HEK293 (cell line): ENCODE measurements around the gene PDE6B.

Experiments used
- CTCF ChIA-PET: fragments of 350-600 bp; formaldehyde crosslinking; extraction: SDS; loops from one replicate; lab custom pipeline; 2021; ENCODE audit warnings: antibody characterized with exemption; lab: Yijun Ruan, JAX
- POLR2A ChIA-PET: fragments of 300-600 bp; formaldehyde crosslinking; extraction: SDS; loops from one replicate; lab custom pipeline; 2020; ENCODE audit warnings: antibody characterized with exemption, inconsistent platforms; lab: Yijun Ruan, JAX
- H3K27ac ChIP-seq: fragments of 200-500 bp; sonication (Bioruptor generic); 2 replicates; pipeline ENCODE4 v1.5.1; 2014; ENCODE audit warnings: low read depth, low read length, control low read depth, inconsistent platforms; ENCODE audit errors: extremely low read depth
- H3K36me3 ChIP-seq, 2 experiments: fragments of 200-500 bp in 1 of 2; sonication (Bioruptor generic) in 1 of 2; 1 replicate in 1 of 2; 2 replicates in 1 of 2; pipeline ENCODE4 v1.5.1; 2014 to 2017; ENCODE audit warnings: inconsistent platforms in 2 of 2, low read length in 2 of 2; ENCODE audit not compliant: control insufficient read depth in 2 of 2, insufficient read depth in 1 of 2
- H3K4me1 ChIP-seq: fragments of 200-500 bp; sonication (Bioruptor generic); 2 replicates; pipeline ENCODE4 v1.5.1; 2014; ENCODE audit warnings: mild to moderate bottlenecking, low read length, inconsistent platforms; ENCODE audit not compliant: control insufficient read depth, insufficient read depth
- H3K4me3 ChIP-seq: 2 replicates; pipeline ENCODE4 v1.5.1; 2011; ENCODE audit warnings: low read depth, mild to moderate bottlenecking, control low read depth, low read length, moderate library complexity
- H3K9me3 ChIP-seq: fragments of 200-500 bp; sonication (Bioruptor generic); 2 replicates; pipeline ENCODE4 v1.5.1; 2014; ENCODE audit warnings: low read depth, low read length, inconsistent platforms; ENCODE audit not compliant: control insufficient read depth, insufficient read depth
- BCL6B ChIP-seq: fragments of 450-650 bp; formaldehyde crosslinking; IDR thresholded peaks from 2 replicates; pipeline ENCODE4 v1.5.1; 2017; ENCODE audit warnings: missing biosample characterization, missing genetic modification characterization
- HOXD13 ChIP-seq: sonication (generic); formaldehyde crosslinking; IDR thresholded peaks from 2 replicates; pipeline ENCODE4 v1.8.0; 2022; ENCODE audit warnings: missing genetic modification reagents, borderline replicate concordance
- KLF1 ChIP-seq: fragments of 450-650 bp; formaldehyde crosslinking; IDR thresholded peaks from 2 replicates; pipeline ENCODE4 v1.5.1; 2016; ENCODE audit warnings: missing biosample characterization, missing genetic modification characterization
- ZBTB10 ChIP-seq: fragments of 450-650 bp; formaldehyde crosslinking; IDR thresholded peaks from 2 replicates; pipeline ENCODE4 v1.5.1; 2016; ENCODE audit warnings: missing biosample characterization, missing genetic modification characterization
- ZFP69B ChIP-seq: fragments of 450-650 bp; formaldehyde crosslinking; IDR thresholded peaks from 2 replicates; pipeline ENCODE4 v1.5.1; 2016; ENCODE audit warnings: missing biosample characterization, missing genetic modification characterization
- ZIC2 ChIP-seq: fragments of 450-650 bp; formaldehyde crosslinking; IDR thresholded peaks from 2 replicates; pipeline ENCODE4 v1.5.1; 2016; ENCODE audit warnings: missing biosample characterization, missing genetic modification characterization
- ZNF112 ChIP-seq: fragments of 450-650 bp; formaldehyde crosslinking; IDR thresholded peaks from 2 replicates; pipeline ENCODE4 v1.5.0; 2017; ENCODE audit warnings: missing biosample characterization, missing genetic modification characterization
- ZNF133 ChIP-seq: fragments of 450-650 bp; formaldehyde crosslinking; IDR thresholded peaks from 2 replicates; pipeline ENCODE4 v1.5.1; 2016; ENCODE audit warnings: missing biosample characterization, missing genetic modification characterization
- ZNF157 ChIP-seq: fragments of 450-650 bp; formaldehyde crosslinking; IDR thresholded peaks from 2 replicates; pipeline ENCODE4 v1.5.1; 2016; ENCODE audit warnings: missing biosample characterization, missing genetic modification characterization
- ZNF169 ChIP-seq: fragments of 450-650 bp; formaldehyde crosslinking; IDR thresholded peaks from 2 replicates; pipeline ENCODE4 v1.5.1; 2016; ENCODE audit warnings: missing biosample characterization, missing genetic modification characterization
- ZNF175 ChIP-seq: fragments of 450-650 bp; formaldehyde crosslinking; IDR thresholded peaks from 2 replicates; pipeline ENCODE4 v1.5.1; 2016; ENCODE audit warnings: missing biosample characterization, missing genetic modification characterization
- ZNF548 ChIP-seq: fragments of 450-650 bp; formaldehyde crosslinking; IDR thresholded peaks from 2 replicates; pipeline ENCODE4 v1.5.1; 2016; ENCODE audit warnings: missing biosample characterization, missing genetic modification characterization
- ZNF561 ChIP-seq: fragments of 450-650 bp; IDR thresholded peaks from 2 replicates; pipeline ENCODE4 v1.5.1; 2018; ENCODE audit warnings: missing biosample characterization, missing genetic modification characterization, borderline replicate concordance
- ZNF596 ChIP-seq: fragments of 450-650 bp; IDR thresholded peaks from 2 replicates; pipeline ENCODE4 v1.5.0; 2018; ENCODE audit warnings: missing biosample characterization, mild to moderate bottlenecking, missing genetic modification characterization, moderate library complexity
- ZNF660 ChIP-seq: fragments of 450-650 bp; IDR thresholded peaks from 2 replicates; pipeline ENCODE4 v1.5.1; 2018; ENCODE audit warnings: missing biosample characterization, mild to moderate bottlenecking, missing genetic modification characterization
- TF ChIP-seq, protein P1 (sequence below): fragments of 450-650 bp; formaldehyde crosslinking; IDR thresholded peaks from 2 replicates; pipeline ENCODE4 v1.5.1; 2016; ENCODE audit warnings: missing biosample characterization, missing genetic modification characterization, borderline replicate concordance
- TF ChIP-seq, protein P2 (sequence below): fragments of 450-650 bp; formaldehyde crosslinking; IDR thresholded peaks from 2 replicates; pipeline ENCODE4 v1.5.1; 2016; ENCODE audit warnings: missing biosample characterization, missing genetic modification characterization
- TF ChIP-seq, protein P3 (sequence below): fragments of 450-650 bp; formaldehyde crosslinking; IDR thresholded peaks from 2 replicates; pipeline ENCODE4 v1.5.0; 2017; ENCODE audit warnings: missing biosample characterization, missing genetic modification characterization, borderline replicate concordance
- TF ChIP-seq, protein P4 (sequence below): fragments of 450-650 bp; formaldehyde crosslinking; IDR thresholded peaks from 2 replicates; pipeline ENCODE4 v1.5.1; 2016; ENCODE audit warnings: missing biosample characterization, missing genetic modification characterization

PDE6B gene

DNA sequence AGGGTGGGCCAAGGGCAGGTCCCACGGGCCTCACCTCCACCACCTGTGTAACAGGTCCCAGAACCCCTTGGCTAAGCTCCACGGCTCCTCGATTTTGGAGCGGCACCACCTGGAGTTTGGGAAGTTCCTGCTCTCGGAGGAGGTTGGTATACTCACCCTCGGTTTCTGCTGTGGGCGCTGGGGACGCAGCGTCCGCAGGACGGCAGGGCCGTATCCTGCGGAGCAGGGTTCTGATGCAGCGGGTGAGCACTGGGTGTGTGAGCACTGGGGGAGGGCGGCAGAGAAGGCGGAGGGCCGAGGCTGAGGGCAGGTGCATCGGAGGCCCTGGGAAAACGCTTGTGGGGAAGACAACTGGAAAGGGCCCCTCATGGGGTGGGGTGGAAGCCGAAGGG lies 37.7 kb downstream of the PDE6B start:
- Histone ChIP-seq H3K36me3 (no peaks in the 10 kb centered on the region), H3K27ac (no peak overlapping the region), H3K4me1 (no peaks in the 10 kb centered on the region), H3K4me3 (no peak overlapping the region), H3K9me3 (no peaks in the 10 kb centered on the region)
- ChIA-PET POLR2A (no interaction called here), CTCF (no interaction called here)
- TF ChIP-seq ZNF112 (no peak), ZNF548 (tag by site-specific recombination) (no peak), ZBTB10 (tag by site-specific recombination) (no peak), ZNF169 (no peak), ZNF660 (tag by site-specific recombination) (no peak), ZNF596 (tag by site-specific recombination) (no peak), ZNF133 (tag by site-specific recombination) (no peak), ZNF157 (tag by site-specific recombination) (no peak), ZFP69B (tag by site-specific recombination) (no peak), KLF1 (tag by site-specific recombination) (no peak), HOXD13 (CRISPR knock-in tag) (no peak), ZNF561 (tag by site-specific recombination) (no peak), BCL6B (tag by site-specific recombination) (no peak), ZNF175 (tag by site-specific recombination) (no peak), ZIC2 (tag by site-specific recombination) (no peak)
- TF ChIP-seq, protein P1, sequence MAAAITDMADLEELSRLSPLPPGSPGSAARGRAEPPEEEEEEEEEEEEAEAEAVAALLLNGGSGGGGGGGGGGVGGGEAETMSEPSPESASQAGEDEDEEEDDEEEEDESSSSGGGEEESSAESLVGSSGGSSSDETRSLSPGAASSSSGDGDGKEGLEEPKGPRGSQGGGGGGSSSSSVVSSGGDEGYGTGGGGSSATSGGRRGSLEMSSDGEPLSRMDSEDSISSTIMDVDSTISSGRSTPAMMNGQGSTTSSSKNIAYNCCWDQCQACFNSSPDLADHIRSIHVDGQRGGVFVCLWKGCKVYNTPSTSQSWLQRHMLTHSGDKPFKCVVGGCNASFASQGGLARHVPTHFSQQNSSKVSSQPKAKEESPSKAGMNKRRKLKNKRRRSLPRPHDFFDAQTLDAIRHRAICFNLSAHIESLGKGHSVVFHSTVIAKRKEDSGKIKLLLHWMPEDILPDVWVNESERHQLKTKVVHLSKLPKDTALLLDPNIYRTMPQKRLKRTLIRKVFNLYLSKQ (tag by site-specific recombination) = no peak
- TF ChIP-seq, protein P2, sequence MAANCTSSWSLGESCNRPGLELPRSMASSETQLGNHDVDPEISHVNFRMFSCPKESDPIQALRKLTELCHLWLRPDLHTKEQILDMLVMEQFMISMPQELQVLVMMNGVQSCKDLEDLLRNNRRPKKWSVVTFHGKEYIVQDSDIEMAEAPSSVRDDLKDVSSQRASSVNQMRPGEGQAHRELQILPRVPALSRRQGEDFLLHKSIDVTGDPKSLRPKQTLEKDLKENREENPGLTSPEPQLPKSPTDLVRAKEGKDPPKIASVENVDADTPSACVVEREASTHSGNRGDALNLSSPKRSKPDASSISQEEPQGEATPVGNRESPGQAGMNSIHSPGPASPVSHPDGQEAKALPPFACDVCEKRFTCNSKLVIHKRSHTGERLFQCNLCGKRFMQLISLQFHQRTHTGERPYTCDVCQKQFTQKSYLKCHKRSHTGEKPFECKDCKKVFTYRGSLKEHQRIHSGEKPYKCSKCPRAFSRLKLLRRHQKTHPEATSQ (tag by site-specific recombination) = no peak
- TF ChIP-seq, protein P3, sequence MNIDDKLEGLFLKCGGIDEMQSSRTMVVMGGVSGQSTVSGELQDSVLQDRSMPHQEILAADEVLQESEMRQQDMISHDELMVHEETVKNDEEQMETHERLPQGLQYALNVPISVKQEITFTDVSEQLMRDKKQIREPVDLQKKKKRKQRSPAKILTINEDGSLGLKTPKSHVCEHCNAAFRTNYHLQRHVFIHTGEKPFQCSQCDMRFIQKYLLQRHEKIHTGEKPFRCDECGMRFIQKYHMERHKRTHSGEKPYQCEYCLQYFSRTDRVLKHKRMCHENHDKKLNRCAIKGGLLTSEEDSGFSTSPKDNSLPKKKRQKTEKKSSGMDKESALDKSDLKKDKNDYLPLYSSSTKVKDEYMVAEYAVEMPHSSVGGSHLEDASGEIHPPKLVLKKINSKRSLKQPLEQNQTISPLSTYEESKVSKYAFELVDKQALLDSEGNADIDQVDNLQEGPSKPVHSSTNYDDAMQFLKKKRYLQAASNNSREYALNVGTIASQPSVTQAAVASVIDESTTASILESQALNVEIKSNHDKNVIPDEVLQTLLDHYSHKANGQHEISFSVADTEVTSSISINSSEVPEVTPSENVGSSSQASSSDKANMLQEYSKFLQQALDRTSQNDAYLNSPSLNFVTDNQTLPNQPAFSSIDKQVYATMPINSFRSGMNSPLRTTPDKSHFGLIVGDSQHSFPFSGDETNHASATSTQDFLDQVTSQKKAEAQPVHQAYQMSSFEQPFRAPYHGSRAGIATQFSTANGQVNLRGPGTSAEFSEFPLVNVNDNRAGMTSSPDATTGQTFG = no peak
- TF ChIP-seq, protein P4, sequence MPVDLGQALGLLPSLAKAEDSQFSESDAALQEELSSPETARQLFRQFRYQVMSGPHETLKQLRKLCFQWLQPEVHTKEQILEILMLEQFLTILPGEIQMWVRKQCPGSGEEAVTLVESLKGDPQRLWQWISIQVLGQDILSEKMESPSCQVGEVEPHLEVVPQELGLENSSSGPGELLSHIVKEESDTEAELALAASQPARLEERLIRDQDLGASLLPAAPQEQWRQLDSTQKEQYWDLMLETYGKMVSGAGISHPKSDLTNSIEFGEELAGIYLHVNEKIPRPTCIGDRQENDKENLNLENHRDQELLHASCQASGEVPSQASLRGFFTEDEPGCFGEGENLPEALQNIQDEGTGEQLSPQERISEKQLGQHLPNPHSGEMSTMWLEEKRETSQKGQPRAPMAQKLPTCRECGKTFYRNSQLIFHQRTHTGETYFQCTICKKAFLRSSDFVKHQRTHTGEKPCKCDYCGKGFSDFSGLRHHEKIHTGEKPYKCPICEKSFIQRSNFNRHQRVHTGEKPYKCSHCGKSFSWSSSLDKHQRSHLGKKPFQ (tag by site-specific recombination) = no peak
